GM12878 (cell line): ENCODE measurements around the gene INO80. TPM values are rescaled to one million over a fixed set of nuclear protein-coding genes. Genes with fewer than 3 reads are reported as not detected.

Source experiments
- ATAC-seq: fragments of 200-7000 bp; cut with Tn5 transposase; 3 replicates; pipeline ENCODE4 v1.9.1; 2020; ENCODE audit warnings: mild to moderate bottlenecking, moderate library complexity
- BruUV-seq: library from RNA; stranded (reverse); fragments of 400-500 nt; replicated peaks from 2 replicates; lab custom pipeline; 2021; lab: Mats Ljungman, UMichigan
- CTCF ChIA-PET: fragments of 300-600 bp; sonication (Branson Sonifier 250); formaldehyde crosslinking; extraction: SDS; loops from one replicate; lab custom pipeline; 2021; ENCODE audit warnings: inconsistent platforms; lab: Yijun Ruan, JAX
- POLR2A ChIA-PET: fragments of 350-600 bp; formaldehyde crosslinking; extraction: SDS; loops from one replicate; lab custom pipeline; 2021; ENCODE audit warnings: inconsistent platforms; lab: Charles Lee
- RAD21 ChIA-PET: fragments of 300-600 bp; sonication (Branson Sonifier 250); formaldehyde crosslinking; loops from one replicate; lab custom pipeline; 2023; ENCODE audit warnings: antibody characterized with exemption; ENCODE audit not compliant: unreplicated experiment; lab: Charles Lee
- SMC1A ChIA-PET: fragments of 300-600 bp; sonication (Branson Sonifier 250); formaldehyde crosslinking; loops from one replicate; lab custom pipeline; 2023; ENCODE audit not compliant: unreplicated experiment, uncharacterized antibody; lab: Charles Lee
- DNase-seq: peaks from one replicate; pipeline ENCODE4 v3.0.0-alpha.2; 2011; ENCODE audit warnings: low read depth, low spot score
- FAIRE-seq: peaks from 3 replicates; lab custom pipeline; 2011; peaks lifted over from hg19 to GRCh38; lab: Jason Lieb, UNC
- H2AFZ ChIP-seq: 2 replicates; pipeline ENCODE4 v1.6.0; 2011; ENCODE audit warnings: low read depth, low read length, control low read depth; ENCODE audit not compliant: control insufficient read depth
- H3K27ac ChIP-seq: 2 replicates; pipeline ENCODE4 v1.5.1; 2011; ENCODE audit warnings: control low read depth; ENCODE audit not compliant: control insufficient read depth, insufficient read depth
- H3K27me3 ChIP-seq, 2 experiments: replicated peaks in 1 of 2; 2 replicates each; pipeline versions ENCODE4 v1.6.0 to v1.6.1; 2011; ENCODE audit warnings: low read length in 1 of 2; ENCODE audit not compliant: control insufficient read depth in 2 of 2, insufficient read depth in 2 of 2
- H3K36me3 ChIP-seq, 2 experiments: 2 replicates each; pipeline ENCODE4 v1.5.1; 2011; ENCODE audit warnings: low read length in 1 of 2; ENCODE audit not compliant: control insufficient read depth in 2 of 2, insufficient read depth in 2 of 2
- H3K4me1 ChIP-seq: 2 replicates; pipeline ENCODE4 v1.6.1; 2011; ENCODE audit warnings: mild to moderate bottlenecking, low read length, moderate library complexity, mixed read lengths; ENCODE audit not compliant: control insufficient read depth, insufficient read depth
- H3K4me2 ChIP-seq: 2 replicates; pipeline ENCODE4 v1.6.0; 2011; ENCODE audit warnings: control low read depth; ENCODE audit not compliant: control insufficient read depth, insufficient read depth
- H3K4me3 ChIP-seq: fragments of 200-600 bp; sonication (generic); 2 replicates; pipeline ENCODE4 v1.5.1; 2016
- H3K79me2 ChIP-seq: 2 replicates; pipeline ENCODE4 v1.6.0; 2011; ENCODE audit warnings: low read length; ENCODE audit not compliant: control insufficient read depth, insufficient read depth
- H3K9ac ChIP-seq: 2 replicates; pipeline ENCODE4 v1.8.0; 2011; ENCODE audit warnings: low read length, control low read depth, mixed read lengths; ENCODE audit not compliant: control insufficient read depth, insufficient read depth
- H3K9me3 ChIP-seq: replicated peaks from 3 replicates; pipeline ENCODE4 v1.5.1; 2011; ENCODE audit warnings: mild to moderate bottlenecking, low read length; ENCODE audit not compliant: control insufficient read depth, insufficient read depth
- H4K20me1 ChIP-seq: 2 replicates; pipeline ENCODE4 v1.6.0; 2011; ENCODE audit not compliant: control insufficient read depth, insufficient read depth
- ASH2L ChIP-seq: fragments of 300-600, 200-600 bp; sonication (generic); IDR thresholded peaks from 2 replicates; pipeline ENCODE4 v1.6.1; 2017; ENCODE audit warnings: low read depth, mild to moderate bottlenecking, borderline replicate concordance
- BMI1 ChIP-seq: fragments of 450-650 bp; IDR thresholded peaks from 2 replicates; pipeline ENCODE4 v1.6.1; 2016; ENCODE audit warnings: mild to moderate bottlenecking, moderate library complexity, borderline replicate concordance
- EED ChIP-seq: sonication (generic); IDR thresholded peaks from 2 replicates; pipeline ENCODE4 v1.6.1; 2016; ENCODE audit warnings: antibody characterized with exemption, low read depth
- GABPA ChIP-seq: IDR thresholded peaks from 2 replicates; pipeline ENCODE4 v1.6.1; 2014; ENCODE audit warnings: antibody characterized with exemption, low read depth, mild to moderate bottlenecking, inconsistent platforms
- KLF5 ChIP-seq: fragments of 450-650 bp; IDR thresholded peaks from 2 replicates; pipeline ENCODE4 v1.6.1; 2014; ENCODE audit warnings: mild to moderate bottlenecking; ENCODE audit not compliant: partially characterized antibody
- NKRF ChIP-seq: fragments of 450-650 bp; conservative IDR thresholded peaks from 2 replicates; pipeline ENCODE4 v1.6.1; 2017; ENCODE audit warnings: mild to moderate bottlenecking, moderate library complexity
- NR2C1 ChIP-seq: fragments of 450-650 bp; IDR thresholded peaks from 2 replicates; pipeline ENCODE4 v1.6.1; 2017; ENCODE audit warnings: antibody characterized with exemption, mild to moderate bottlenecking, moderate library complexity
- PML ChIP-seq: IDR thresholded peaks from 2 replicates; pipeline ENCODE4 v1.6.1; 2012; ENCODE audit warnings: low read length, inconsistent platforms
- POLR2A ChIP-seq: IDR thresholded peaks from 2 replicates; pipeline ENCODE4 v1.6.1; 2011; ENCODE audit warnings: low read depth, mild to moderate bottlenecking, low read length
- POLR2AphosphoS2 ChIP-seq: IDR thresholded peaks from 2 replicates; pipeline ENCODE4 v1.6.1; 2011; ENCODE audit warnings: low read depth, mild to moderate bottlenecking, low read length, improper control_type of control experiment, moderate library complexity
- SKIL ChIP-seq: fragments of 450-650 bp; IDR thresholded peaks from 2 replicates; pipeline ENCODE4 v1.6.1; 2017; ENCODE audit warnings: mild to moderate bottlenecking, low read depth, inconsistent platforms; ENCODE audit not compliant: poor library complexity, severe bottlenecking
- STAT1 ChIP-seq: fragments of 450-650 bp; conservative IDR thresholded peaks from 2 replicates; pipeline ENCODE4 v1.6.1; 2014; ENCODE audit warnings: antibody characterized with exemption, mild to moderate bottlenecking
- TAF1 ChIP-seq: IDR thresholded peaks from 2 replicates; pipeline ENCODE4 v1.6.1; 2011; ENCODE audit warnings: mild to moderate bottlenecking, low read depth, low read length, borderline replicate concordance
- WGBS: methylation state at CpG from one replicate; pipeline ENCODE4 v1.1.6; 2016; ENCODE audit warnings: low lambda C conversion rate; ENCODE audit not compliant: insufficient replicate concordance, insufficient coverage; ENCODE audit errors: missing lambda C conversion rate; 5-methylcytosine and 5-hydroxymethylcytosine counted together
- in situ Hi-C: fragments of 300-500 bp; cut with MboI; formaldehyde crosslinking; loops from 9 replicates; pipeline ENCODE4 v1.14.3; 2018; ENCODE audit warnings: mixed read lengths
- intact Hi-C: fragments of 100-400 bp; cut with micrococcal nuclease; formaldehyde crosslinking; loops from one replicate; pipeline ENCODE4 v1.14.2; 2022; ENCODE audit not compliant: unreplicated experiment
- polyA plus RNA-seq, 11 experiments: library from polyadenylated mRNA; depleted of rRNA in 4 of 11; unstranded in 6 of 11; stranded (reverse) in 5 of 11; fragments of >200 nt; fragmentation: Nextera tagmentation in 4 of 11; fragmentation: Illumina TruSeq in 1 of 11; extraction: Ambion mirVana in 4 of 11; extraction: Trizol in 1 of 11; gene quantifications; 1 replicate in 1 of 11; 2 replicates in 10 of 11; pipeline versions ENCODE4 v1.2.1 to v1.2.3, GENCODE V29; 2011 to 2016; ENCODE audit warnings: inconsistent platforms in 2 of 11, missing spikeins in 2 of 11, low read depth in 1 of 11
- total RNA-seq, 4 experiments: library from RNA; depleted of rRNA in 3 of 4; stranded (reverse); fragments of >200 nt in 3 of 4; fragmentation: Illumina TruSeq in 1 of 4; extraction: Trizol in 1 of 4; gene quantifications; 2 replicates each; pipeline versions ENCODE4 v1.2.1 to v1.2.3, GENCODE V29; 2013 to 2021

INO80 gene
- total and polyA plus RNA-seq, 10 of the 15 experiments (the other 5 are each of a cell fraction or from before 2014, with no cell fraction given) = 4.5 to 25.0 (median 14.2) TPM

- ATAC-seq = no peak
- H3K4me2 ChIP-seq = no peak overlapping the region
- CTCF ChIA-PET = interaction anchor here (0.6 to 0.8 kb wide), 2 partner anchors 8 to 55 kb away, joined by 3 read pairs; no protein-coding TSS in a partner anchor
- no peak overlapping the region for H2AFZ ChIP-seq
- intact Hi-C loops = no loop called here
- 70% methylated on average over 3 of the region's 3 CpGs for WGBS
- BruUV-seq = no TSS peak
- SMC1A ChIA-PET = no interaction called here
- H4K20me1 ChIP-seq = no peaks in the 10 kb centered on the region
- RAD21 ChIA-PET = no interaction called here
- H3K4me1 ChIP-seq = peaks cover 7% of the 10 kb centered on the region
- no peak for TF ChIP-seq SKIL
- peak; percentile 30; the same call in 1 of the 2 replicates for TF ChIP-seq POLR2A
- H3K79me2 ChIP-seq = no peaks in the 10 kb centered on the region
- no peak for FAIRE-seq
- no peak overlapping the region for H3K27ac ChIP-seq
- DNase-seq = no peak
- POLR2A ChIA-PET = no interaction called here
- in situ Hi-C loops = no loop called here
- H3K36me3 ChIP-seq = no peaks in the 10 kb centered on the region
- no peaks in the 10 kb centered on the region for H3K9me3 ChIP-seq
- H3K27me3 ChIP-seq = no peaks in the 10 kb centered on the region
- no peak overlapping the region for H3K9ac ChIP-seq
- no peak overlapping the region for H3K4me3 ChIP-seq
These were observed 159.5 kb downstream of the INO80 start for GRCh38 chr15:40956541-40956982.

- POLR2A ChIA-PET = no interaction called here
- peaks cover 7% of the 10 kb centered on the region for H3K4me1 ChIP-seq
- SMC1A ChIA-PET = no interaction called here
- DNase-seq (no peak), ATAC-seq (no peak), FAIRE-seq (no peak)
- RAD21 ChIA-PET = no interaction called here
- no peaks in the 10 kb centered on the region for H3K9me3 ChIP-seq
- no peaks in the 10 kb centered on the region for H3K79me2 ChIP-seq
- H3K27me3 ChIP-seq = no peaks in the 10 kb centered on the region
- H3K36me3 ChIP-seq = no peaks in the 10 kb centered on the region
- H3K9ac ChIP-seq = no peak overlapping the region
- CTCF ChIA-PET = interaction anchor here (0.6 to 0.8 kb wide), 2 partner anchors 8 to 55 kb away, joined by 3 read pairs; no protein-coding TSS in a partner anchor
- no peak overlapping the region for H3K4me2 ChIP-seq
- H4K20me1 ChIP-seq = no peaks in the 10 kb centered on the region
- no peak overlapping the region for H3K4me3 ChIP-seq
- in situ Hi-C loops = no loop called here
- H2AFZ ChIP-seq = no peak overlapping the region
- WGBS = 87% methylated on average over 3 of the region's 3 CpGs
- intact Hi-C loops = no loop called here
- BruUV-seq = no TSS peak
- H3K27ac ChIP-seq = no peak overlapping the region
- no peak for TF ChIP-seq NKRF
- no peak for TF ChIP-seq POLR2AphosphoS2
- TF ChIP-seq ASH2L = no peak
- TF ChIP-seq BMI1 = no peak
- TF ChIP-seq KLF5 = no peak
- TF ChIP-seq GABPA = no peak
- TF ChIP-seq EED = no peak
- TF ChIP-seq STAT1 = no peak
- TF ChIP-seq PML = no peak
- no peak for TF ChIP-seq TAF1
- TF ChIP-seq NR2C1 = no peak
These were observed 160.0 kb downstream of the INO80 start for GRCh38 chr15:40955930-40956540.
